OCI-LY3 (cell line): ENCODE data around the gene IP6K1.
A peak's percentile ranks its signal among the peaks of the same experiment; 100 is the strongest.

Experiments used
- H2AFZ ChIP-seq: fragments of 200-600, 300-600 bp; shearing (Covaris generic); 2 replicates; pipeline ENCODE4 v1.6.0; 2014; ENCODE audit warnings: antibody characterized with exemption, low read depth, low read length
- H3K27ac ChIP-seq: fragments of 200-600, 300-600 bp; sonication (generic); 2 replicates; pipeline ENCODE4 v1.5.1; 2014; ENCODE audit warnings: mild to moderate bottlenecking, low read length, moderate library complexity, mixed read lengths
- H3K27me3 ChIP-seq: fragments of 200-600, 300-600 bp; sonication (generic); 2 replicates; pipeline ENCODE4 v1.6.1; 2014; ENCODE audit warnings: low read depth, low read length, mixed read lengths
- H3K36me3 ChIP-seq: fragments of 200-600, 300-600 bp; sonication (generic); replicated peaks from 2 replicates; pipeline ENCODE3; 2014; ENCODE audit warnings: low read depth, low read length, mixed read lengths
- H3K4me1 ChIP-seq: fragments of 300-600, 200-600 bp; sonication (generic); 2 replicates; pipeline ENCODE4 v1.6.1; 2014; ENCODE audit warnings: low read length, mixed read lengths
- H3K4me2 ChIP-seq: fragments of 200-600, 300-600 bp; sonication (generic); 2 replicates; pipeline ENCODE4 v1.6.1; 2014; ENCODE audit warnings: low read length, mixed read lengths
- H3K4me3 ChIP-seq: fragments of 300-600, 200-600 bp; sonication (generic); 2 replicates; pipeline ENCODE4 v1.5.1; 2014; ENCODE audit warnings: antibody characterized with exemption, mild to moderate bottlenecking, low read length, moderate library complexity
- H3K79me2 ChIP-seq: fragments of 300-600, 200-600 bp; shearing (Covaris generic); 2 replicates; pipeline ENCODE4 v1.6.1; 2014; ENCODE audit warnings: mild to moderate bottlenecking, low read length, mixed read lengths
- H3K9ac ChIP-seq: fragments of 300-600, 200-600 bp; shearing (Covaris generic); 2 replicates; pipeline ENCODE4 v1.6.0; 2014; ENCODE audit warnings: mild to moderate bottlenecking, low read length, moderate library complexity
- H3K9me3 ChIP-seq: fragments of 200-600, 300-600 bp; shearing (Covaris generic); 2 replicates; pipeline ENCODE4 v1.6.1; 2014; ENCODE audit warnings: low read length, mixed read lengths; ENCODE audit not compliant: insufficient read depth
- H4K20me1 ChIP-seq: fragments of 200-600, 300-600 bp; sonication (generic); 2 replicates; pipeline ENCODE4 v1.6.1; 2016; ENCODE audit warnings: low read length, mixed read lengths; ENCODE audit not compliant: insufficient read depth
- EZH2phosphoT487 ChIP-seq: fragments of 200-600 bp; shearing (Covaris generic); IDR thresholded peaks from 2 replicates; pipeline ENCODE4 v1.6.1; 2018; ENCODE audit warnings: antibody characterized with exemption, mixed run types, low read depth
- TF ChIP-seq, protein P1 (sequence below): fragments of 200-600, 300-600 bp; sonication (generic); IDR thresholded peaks from 2 replicates; pipeline ENCODE4 v1.5.1; 2014; ENCODE audit warnings: antibody characterized with exemption, low read length, low read depth

IP6K1 gene

DNA sequence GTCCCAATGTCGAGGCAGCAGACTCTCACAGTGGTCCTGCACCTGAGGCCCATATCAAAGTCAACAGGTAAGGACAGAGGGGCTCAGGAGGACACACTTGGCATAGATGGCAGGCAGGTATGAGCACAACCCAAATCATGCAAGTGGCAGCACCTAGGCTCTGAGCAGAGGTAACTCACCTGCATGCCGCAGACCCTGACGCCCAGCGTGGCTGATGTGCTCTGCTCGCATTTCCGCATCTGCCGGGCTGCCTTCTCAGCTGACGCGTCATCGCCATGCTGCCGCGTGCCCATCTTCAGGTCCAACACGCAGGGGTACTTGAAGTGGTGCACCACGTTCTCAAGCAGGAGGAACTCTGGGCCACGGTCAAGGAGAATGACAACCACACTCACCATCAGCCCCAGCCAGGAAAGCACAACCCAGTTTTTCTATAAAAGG, 58.4 kb downstream of the IP6K1 start:
- no peak overlapping the region for H3K4me2 ChIP-seq
- H2AFZ ChIP-seq, result no peak overlapping the region
- no peak overlapping the region for H3K4me3 ChIP-seq
- no peaks in the 10 kb centered on the region for H3K27me3 ChIP-seq
- TF ChIP-seq EZH2phosphoT487, result no peak
- H4K20me1 ChIP-seq, result no peaks in the 10 kb centered on the region
- no peak overlapping the region for H3K9ac ChIP-seq
- no peaks in the 10 kb centered on the region for H3K9me3 ChIP-seq
- H3K27ac ChIP-seq, result no peak overlapping the region
- H3K36me3 ChIP-seq, result peaks cover 32% of the 10 kb centered on the region
- H3K79me2 ChIP-seq, result peaks cover 8% of the 10 kb centered on the region
- H3K4me1 ChIP-seq, result peaks cover 11% of the 10 kb centered on the region

DNA sequence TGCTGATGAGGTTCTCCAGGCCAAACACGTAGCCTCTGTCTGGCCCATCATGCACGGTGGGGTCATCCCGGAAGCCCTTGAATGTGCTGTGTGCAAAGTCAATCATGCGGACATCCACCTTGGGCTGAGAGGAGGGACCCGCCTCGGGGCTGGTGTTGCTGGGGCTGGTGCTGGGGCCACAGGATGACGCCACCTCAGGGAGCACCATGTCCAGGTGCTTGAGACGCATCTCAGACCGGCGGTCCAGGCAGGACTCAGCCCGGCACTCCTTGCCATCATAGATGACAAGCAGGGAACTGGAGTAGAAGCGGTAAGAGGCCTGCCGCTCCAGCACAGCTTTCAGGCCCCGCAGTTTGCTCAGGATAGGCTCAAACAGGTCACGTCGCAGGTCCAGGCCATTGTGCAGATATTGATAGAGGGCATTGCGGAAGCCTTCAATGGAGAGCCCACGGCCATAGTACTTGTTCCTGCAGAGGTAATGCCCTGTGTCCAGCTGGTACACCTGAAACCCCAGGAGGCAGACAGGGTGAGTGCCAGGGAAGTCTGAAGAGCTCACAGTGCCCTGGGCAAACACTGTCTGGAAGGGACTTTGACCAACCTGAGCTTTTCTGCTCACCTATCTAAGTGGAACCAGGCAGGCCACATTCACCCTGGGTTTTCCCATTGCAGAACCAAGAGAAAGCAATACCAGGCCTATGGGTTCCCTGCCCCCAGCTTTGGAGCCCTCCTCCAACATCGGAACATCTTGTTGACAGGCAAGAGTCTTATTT, 59.0 kb downstream of the IP6K1 start:
- Histone ChIP-seq H3K4me1 (peaks cover 17% of the 10 kb centered on the region), H3K9ac (no peak overlapping the region), H3K36me3 (peaks cover 32% of the 10 kb centered on the region), H3K27me3 (no peaks in the 10 kb centered on the region), H2AFZ (no peak overlapping the region), H3K4me2 (no peak overlapping the region), H3K9me3 (no peaks in the 10 kb centered on the region), H3K4me3 (no peak overlapping the region), H3K27ac (no peak overlapping the region), H3K79me2 (peaks cover 14% of the 10 kb centered on the region), H4K20me1 (no peaks in the 10 kb centered on the region)
- TF ChIP-seq, protein P1, sequence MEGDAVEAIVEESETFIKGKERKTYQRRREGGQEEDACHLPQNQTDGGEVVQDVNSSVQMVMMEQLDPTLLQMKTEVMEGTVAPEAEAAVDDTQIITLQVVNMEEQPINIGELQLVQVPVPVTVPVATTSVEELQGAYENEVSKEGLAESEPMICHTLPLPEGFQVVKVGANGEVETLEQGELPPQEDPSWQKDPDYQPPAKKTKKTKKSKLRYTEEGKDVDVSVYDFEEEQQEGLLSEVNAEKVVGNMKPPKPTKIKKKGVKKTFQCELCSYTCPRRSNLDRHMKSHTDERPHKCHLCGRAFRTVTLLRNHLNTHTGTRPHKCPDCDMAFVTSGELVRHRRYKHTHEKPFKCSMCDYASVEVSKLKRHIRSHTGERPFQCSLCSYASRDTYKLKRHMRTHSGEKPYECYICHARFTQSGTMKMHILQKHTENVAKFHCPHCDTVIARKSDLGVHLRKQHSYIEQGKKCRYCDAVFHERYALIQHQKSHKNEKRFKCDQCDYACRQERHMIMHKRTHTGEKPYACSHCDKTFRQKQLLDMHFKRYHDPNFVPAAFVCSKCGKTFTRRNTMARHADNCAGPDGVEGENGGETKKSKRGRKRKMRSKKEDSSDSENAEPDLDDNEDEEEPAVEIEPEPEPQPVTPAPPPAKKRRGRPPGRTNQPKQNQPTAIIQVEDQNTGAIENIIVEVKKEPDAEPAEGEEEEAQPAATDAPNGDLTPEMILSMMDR, result no peak
- TF ChIP-seq EZH2phosphoT487, result no peak

DNA sequence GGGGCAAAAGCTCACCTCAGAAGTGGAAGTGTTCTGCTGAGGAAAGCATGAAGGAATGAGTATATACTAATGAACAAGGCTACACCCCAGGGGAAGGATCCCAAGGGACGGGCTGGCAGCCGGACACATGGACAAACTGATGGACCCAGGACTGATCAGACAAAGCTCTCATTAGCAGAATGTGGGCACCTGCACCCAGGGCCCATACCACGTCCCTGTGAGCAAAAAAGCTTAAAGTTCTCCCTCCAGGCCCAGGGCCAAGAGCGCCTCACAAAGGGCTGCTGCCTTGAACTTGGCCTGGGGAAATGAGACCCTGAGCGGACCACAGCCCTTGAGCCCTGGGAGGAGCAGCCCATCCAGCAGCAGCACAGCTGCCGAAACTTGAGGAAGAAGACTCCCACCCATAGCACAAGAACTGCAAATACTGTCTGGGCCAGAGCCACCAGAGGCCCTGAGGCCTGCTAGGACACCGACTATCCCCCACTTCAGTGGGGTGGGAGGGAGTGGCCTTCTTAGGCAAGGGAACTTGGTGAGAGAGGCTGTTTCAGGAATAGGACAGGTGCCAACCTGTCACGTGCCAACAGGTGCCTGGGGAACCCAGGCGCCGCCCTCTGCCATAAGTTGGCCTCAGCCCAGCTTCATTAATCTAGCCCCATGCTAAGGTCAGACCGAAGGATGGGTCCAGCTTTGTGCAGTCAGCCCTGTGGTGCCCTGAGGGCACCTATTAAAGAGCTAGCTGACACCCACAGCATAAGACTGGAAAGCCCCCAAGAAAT, 60.2 kb downstream of the IP6K1 start:
- Histone ChIP-seq H3K9ac (no peak overlapping the region), H2AFZ (no peak overlapping the region), H3K4me1 (peaks cover 17% of the 10 kb centered on the region), H3K4me2 (no peak overlapping the region), H3K27ac (peak overlapping the region; percentile 85; the same call in 1 of the 2 replicates), H3K4me3 (no peak overlapping the region), H4K20me1 (no peaks in the 10 kb centered on the region), H3K9me3 (no peaks in the 10 kb centered on the region), H3K36me3 (peaks cover 35% of the 10 kb centered on the region), H3K27me3 (no peaks in the 10 kb centered on the region), H3K79me2 (peaks cover 25% of the 10 kb centered on the region)
- no peak for TF ChIP-seq EZH2phosphoT487
- TF ChIP-seq, protein P1, result no peak

DNA sequence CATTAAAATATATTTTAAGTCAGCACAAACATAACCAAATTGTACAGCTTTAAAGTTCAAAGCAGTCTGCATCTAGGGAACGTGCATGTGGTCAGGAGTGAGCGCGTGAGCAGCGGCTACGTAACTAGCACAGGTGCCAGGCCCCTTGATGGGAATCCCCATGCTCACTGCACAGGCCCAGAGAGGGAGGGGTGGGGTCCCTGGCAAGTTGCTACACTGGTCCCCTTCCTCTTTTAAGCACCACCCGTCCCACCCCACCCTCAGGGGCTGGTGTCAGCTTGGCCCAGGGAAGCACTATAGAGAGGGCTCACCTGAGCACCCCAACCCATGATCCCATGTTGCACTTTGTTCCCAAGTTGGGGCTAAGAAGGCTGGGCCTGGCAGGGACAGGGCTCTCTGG, 61.8 kb downstream of the IP6K1 start:
- Histone ChIP-seq H3K27ac (peak overlapping the region; percentile 85), H3K36me3 (peaks cover 40% of the 10 kb centered on the region), H3K4me3 (peak overlapping the region; percentile 93), H3K9me3 (no peaks in the 10 kb centered on the region), H3K79me2 (peaks cover 25% of the 10 kb centered on the region), H2AFZ (peak overlapping the region; percentile 63; the same call in 1 of the 2 replicates), H3K4me1 (peaks cover 17% of the 10 kb centered on the region), H3K9ac (peak overlapping the region; percentile 97), H3K27me3 (no peaks in the 10 kb centered on the region), H4K20me1 (no peaks in the 10 kb centered on the region), H3K4me2 (peak overlapping the region; percentile 94)
- TF ChIP-seq, protein P1, result no peak
- no peak for TF ChIP-seq EZH2phosphoT487
